Effector memory CD8-positive, alpha-beta T cell (primary cell): ENCODE data around the gene LSR.

Source experiments
- ATAC-seq: fragments of 150-1000 bp; cut with Tn5 transposase; replicated peaks from 2 replicates; pipeline ENCODE4 v1.10.0; 2021; ENCODE audit warnings: mild to moderate bottlenecking, moderate library complexity
- DNase-seq, 3 experiments: peaks; one replicate each; pipeline ENCODE4 v3.0.0; 2021
- H3K27ac Mint-ChIP-seq, 2 donors: one replicate each; pipeline ENCODE4 v1.8.0; 2022; ENCODE audit warnings: mild to moderate bottlenecking in 2 of 2, mixed read lengths in 2 of 2, moderate library complexity in 2 of 2
- H3K27me3 Mint-ChIP-seq, 2 donors: one replicate each; pipeline ENCODE4 v1.8.0; 2022; ENCODE audit warnings: mixed read lengths in 2 of 2
- H3K36me3 Mint-ChIP-seq: one replicate; pipeline ENCODE4 v1.8.0; 2022; ENCODE audit warnings: mild to moderate bottlenecking, moderate library complexity, mixed read lengths; ENCODE audit not compliant: insufficient read depth
- H3K4me1 Mint-ChIP-seq, 2 donors: one replicate each; pipeline ENCODE4 v1.8.0; 2022; ENCODE audit warnings: low read depth in 2 of 2, mixed read lengths in 2 of 2
- H3K4me3 Mint-ChIP-seq, 2 donors: one replicate each; pipeline ENCODE4 v1.8.0; 2022; ENCODE audit warnings: mild to moderate bottlenecking in 2 of 2, mixed read lengths in 2 of 2, moderate library complexity in 2 of 2
- H3K9me3 Mint-ChIP-seq, 2 donors: one replicate each; pipeline ENCODE4 v1.8.0; 2022; ENCODE audit warnings: mixed read lengths in 2 of 2

LSR gene

DNA sequence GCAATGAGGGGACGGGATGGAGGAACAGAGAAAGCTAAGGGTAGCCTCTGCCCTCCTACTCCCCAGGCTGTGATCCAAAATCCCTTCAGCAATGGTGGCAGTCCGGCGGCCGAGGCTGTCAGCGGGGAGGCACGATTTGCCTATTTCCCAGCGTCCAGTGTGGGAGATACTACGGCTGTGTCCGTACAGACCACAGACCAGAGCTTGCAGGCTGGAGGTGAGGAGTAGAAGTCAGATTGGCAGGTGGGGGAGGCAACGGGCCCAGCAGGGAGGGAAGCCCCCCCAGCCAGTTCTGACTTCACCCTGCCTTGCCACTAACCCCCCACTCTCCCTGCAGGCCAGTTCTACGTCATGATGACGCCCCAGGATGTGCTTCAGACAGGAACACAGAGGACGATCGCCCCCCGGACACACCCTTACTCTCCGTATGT lies 21.6 kb downstream of the LSR start:
- peaks cover 25 to 37% of the 10 kb centered on the region in 2 donors for H3K4me1 Mint-ChIP-seq
- H3K4me3 Mint-ChIP-seq = peak overlapping the region; percentile 66 to 73
- peaks cover 60% of the 10 kb centered on the region for H3K36me3 Mint-ChIP-seq
- no peaks in the 10 kb centered on the region for H3K27me3 Mint-ChIP-seq
- no peaks in the 10 kb centered on the region for H3K9me3 Mint-ChIP-seq
- peak overlapping the region in 1 of 2 donors; percentile 82 for H3K27ac Mint-ChIP-seq
- DNase-seq (no peak), ATAC-seq (no peak)

DNA sequence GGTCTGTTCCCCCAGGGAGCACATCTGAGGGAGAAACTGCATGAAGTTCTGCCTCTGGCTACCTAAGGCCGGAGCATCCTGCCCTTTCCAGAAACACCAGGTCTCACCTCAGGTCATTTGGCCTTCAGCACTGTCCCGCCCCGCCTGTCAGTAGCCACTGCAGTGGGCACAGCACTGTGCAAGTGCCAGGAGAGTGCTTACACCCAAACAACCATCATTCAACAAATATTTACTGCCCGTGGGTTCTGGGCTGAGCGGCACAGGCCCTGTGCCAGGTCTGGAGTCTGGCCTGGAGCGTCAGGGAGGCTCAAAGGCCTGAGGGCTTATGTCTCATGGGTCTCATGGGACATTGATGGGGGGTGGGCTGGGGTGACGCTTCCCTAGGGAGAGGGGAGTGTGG lies 22.7 kb downstream of the LSR start:
- Mint-ChIP-seq H3K27ac (peak overlapping the region in 1 of 2 donors; percentile 68), H3K27me3 (no peaks in the 10 kb centered on the region), H3K9me3 (no peaks in the 10 kb centered on the region), H3K4me1 (peaks cover 15 to 28% of the 10 kb centered on the region in 2 donors), H3K4me3 (no peak overlapping the region), H3K36me3 (peaks cover 60% of the 10 kb centered on the region)
- DNase-seq (no peak), ATAC-seq (no peak)

DNA sequence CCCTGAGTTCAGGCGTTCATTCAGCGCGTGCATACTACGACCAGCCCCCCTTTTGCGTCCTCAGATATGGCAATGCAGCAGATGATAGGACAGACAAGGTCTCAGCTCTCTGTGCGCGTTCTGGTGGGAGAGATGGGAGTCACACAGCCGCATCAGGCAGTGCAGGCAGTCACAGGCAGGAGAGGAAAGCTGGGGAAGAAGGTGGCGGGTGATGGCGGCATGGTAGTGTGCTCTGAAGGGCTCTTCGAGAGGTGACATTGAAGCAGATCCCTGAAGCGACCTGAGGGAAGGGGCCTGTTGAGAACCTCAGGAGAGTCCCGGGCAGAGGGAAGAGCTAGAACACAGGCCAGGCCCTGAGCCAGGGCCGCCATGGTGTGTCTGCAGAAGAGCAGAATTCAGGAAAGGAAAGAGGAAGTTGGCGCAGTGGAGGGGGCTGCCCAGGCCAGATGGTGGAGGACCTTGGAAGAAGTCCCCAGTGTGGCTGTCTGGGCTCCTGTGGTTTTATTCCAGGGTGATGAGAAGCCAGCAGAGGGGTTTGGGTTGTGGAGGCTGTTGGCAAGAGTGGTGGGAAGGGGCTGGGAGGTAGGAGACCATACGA lies 23.4 kb downstream of the LSR start:
- DNase-seq (no peak), ATAC-seq (no peak)
- H3K4me1 Mint-ChIP-seq = peaks cover 14 to 27% of the 10 kb centered on the region in 2 donors
- H3K4me3 Mint-ChIP-seq = no peak overlapping the region
- H3K9me3 Mint-ChIP-seq = no peaks in the 10 kb centered on the region
- H3K36me3 Mint-ChIP-seq = peaks cover 62% of the 10 kb centered on the region
- H3K27me3 Mint-ChIP-seq = no peaks in the 10 kb centered on the region
- peak overlapping the region in 1 of 2 donors; percentile 68 for H3K27ac Mint-ChIP-seq

DNA sequence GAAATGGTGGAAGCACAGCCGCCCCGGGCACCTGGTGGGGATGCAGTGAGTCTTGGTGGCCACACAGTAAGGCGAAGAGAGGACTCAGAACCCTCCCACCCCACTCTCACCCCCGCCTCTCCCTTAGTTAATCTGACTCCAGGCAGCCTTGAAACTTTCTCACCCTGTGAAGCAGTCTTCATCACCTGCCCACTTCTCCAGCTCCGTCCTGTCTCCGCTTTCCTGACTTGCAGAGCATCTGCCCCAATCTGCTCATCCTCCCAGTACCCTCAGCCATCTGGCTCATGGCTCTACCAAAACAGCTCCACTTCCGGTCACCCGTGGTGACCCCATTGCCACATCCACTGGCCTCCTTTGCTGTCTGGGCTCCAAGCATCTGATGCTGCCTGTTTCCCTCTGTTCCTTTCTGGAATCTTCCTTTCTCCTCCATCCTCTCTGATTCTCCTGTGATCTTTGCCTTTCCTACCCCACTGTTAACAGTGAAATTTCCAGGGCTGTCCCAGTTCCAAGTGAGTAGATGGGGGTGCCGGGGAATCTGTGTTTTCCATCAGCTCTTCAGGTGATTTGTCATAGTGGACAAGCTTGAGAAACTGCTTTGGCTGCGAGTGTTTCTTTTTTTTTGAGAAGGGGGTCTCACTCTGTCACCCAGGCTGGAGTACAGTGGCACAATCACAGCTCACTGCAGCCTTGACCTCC lies 24.3 kb downstream of the LSR start:
- ATAC-seq = no peak
- Mint-ChIP-seq H3K27ac (peak overlapping the region in 1 of 2 donors; percentile 18), H3K36me3 (peaks cover 54% of the 10 kb centered on the region), H3K4me3 (no peak overlapping the region), H3K4me1 (peaks cover 13 to 21% of the 10 kb centered on the region in 2 donors), H3K27me3 (no peaks in the 10 kb centered on the region), H3K9me3 (no peaks in the 10 kb centered on the region)
- DNase-seq = no peak

DNA sequence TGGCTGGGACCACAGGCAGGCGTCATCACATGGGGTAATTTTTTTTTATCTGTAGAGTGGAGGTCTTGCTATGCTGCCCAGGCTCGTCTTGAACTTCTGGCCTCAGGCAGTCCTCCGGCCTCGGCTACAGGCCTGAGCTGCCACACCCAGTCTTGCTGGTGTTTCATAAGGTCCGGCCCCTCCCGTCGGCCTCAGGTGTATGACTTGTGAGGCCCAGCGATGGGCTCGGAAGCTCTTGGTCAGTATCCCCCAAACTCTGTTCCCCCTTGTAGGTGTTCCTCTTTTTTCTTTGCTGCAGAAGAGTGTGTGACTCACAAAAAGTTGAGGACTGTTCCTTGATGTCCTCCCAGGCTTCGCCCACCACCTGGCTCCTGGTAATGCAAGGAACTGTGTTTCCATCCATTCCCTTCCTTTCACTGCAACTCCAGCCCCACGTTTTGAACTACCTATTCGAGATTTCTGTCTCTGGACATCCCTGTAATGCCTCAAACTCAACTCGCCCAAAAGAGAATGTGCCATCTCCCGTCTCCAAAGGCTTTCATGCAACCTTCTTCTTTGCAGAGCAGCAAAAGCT lies 25.0 kb downstream of the LSR start:
- no peaks in the 10 kb centered on the region for H3K9me3 Mint-ChIP-seq
- H3K27ac Mint-ChIP-seq = peak overlapping the region in 1 of 2 donors; percentile 79
- DNase-seq (no peak), ATAC-seq (no peak)
- H3K27me3 Mint-ChIP-seq = no peaks in the 10 kb centered on the region
- peaks cover 13 to 21% of the 10 kb centered on the region in 2 donors for H3K4me1 Mint-ChIP-seq
- peaks cover 60% of the 10 kb centered on the region for H3K36me3 Mint-ChIP-seq
- H3K4me3 Mint-ChIP-seq = peak overlapping the region in 1 of 2 donors; percentile 38

DNA sequence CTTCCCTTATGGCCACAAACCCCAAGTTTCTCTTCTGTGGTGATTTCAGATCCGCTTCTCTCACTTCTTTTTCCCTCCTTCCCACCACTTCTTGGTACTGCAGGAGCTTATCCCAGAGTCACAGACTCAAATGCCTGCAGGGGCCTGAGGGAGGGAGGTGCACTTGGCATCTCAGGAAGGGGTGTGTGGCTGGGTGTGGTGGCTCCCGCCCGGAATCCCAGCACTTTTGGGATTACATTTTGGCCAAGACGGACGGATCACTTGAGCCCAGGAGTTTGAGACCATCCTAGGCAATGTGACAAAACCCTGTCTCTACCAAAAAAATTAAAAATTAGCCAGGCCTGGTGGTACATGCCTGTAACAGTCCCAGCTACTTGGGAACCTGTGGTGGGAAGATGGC lies 25.5 kb downstream of the LSR start:
- Mint-ChIP-seq H3K4me1 (peaks cover 13 to 21% of the 10 kb centered on the region in 2 donors), H3K9me3 (no peaks in the 10 kb centered on the region), H3K4me3 (peak overlapping the region in 1 of 2 donors; percentile 38), H3K27ac (peak overlapping the region in 1 of 2 donors; percentile 79), H3K27me3 (no peaks in the 10 kb centered on the region), H3K36me3 (peaks cover 61% of the 10 kb centered on the region)
- no peak for ATAC-seq
- no peak for DNase-seq

DNA sequence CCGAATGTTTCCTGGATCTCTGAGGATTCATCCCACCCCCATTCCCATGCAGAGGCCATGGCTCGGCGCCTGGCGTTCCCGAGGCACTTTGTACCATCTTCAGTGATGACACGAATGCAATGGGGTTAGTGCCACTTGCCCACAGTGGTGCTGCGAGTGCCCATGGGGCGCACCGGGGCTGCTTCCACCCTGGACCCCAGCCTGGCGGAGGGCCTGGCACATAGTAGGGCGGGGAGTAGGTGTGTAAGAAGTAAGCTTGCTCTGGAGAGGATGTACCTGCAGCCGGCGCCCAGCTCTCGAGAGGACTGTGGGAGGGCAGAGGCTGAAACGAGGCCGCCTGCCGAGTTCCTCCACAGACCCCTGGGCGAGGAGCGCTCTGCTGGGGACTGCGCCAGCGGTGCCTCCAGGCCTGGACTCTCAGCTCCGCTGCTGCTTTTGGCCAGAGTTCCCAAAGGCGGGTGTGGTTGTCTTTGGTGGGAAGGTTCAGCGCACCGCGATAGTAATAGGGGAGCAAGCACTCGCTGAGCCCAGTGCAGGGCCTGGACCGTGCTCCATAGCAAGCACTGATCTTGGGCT lies 28.0 kb downstream of the LSR start:
- Mint-ChIP-seq H3K4me3 (no peak overlapping the region), H3K9me3 (no peaks in the 10 kb centered on the region), H3K36me3 (peaks cover 63% of the 10 kb centered on the region), H3K27me3 (no peaks in the 10 kb centered on the region), H3K27ac (peak overlapping the region in 1 of 2 donors; percentile 15), H3K4me1 (peaks cover 11 to 19% of the 10 kb centered on the region in 2 donors)
- no peak for DNase-seq
- no peak for ATAC-seq

DNA sequence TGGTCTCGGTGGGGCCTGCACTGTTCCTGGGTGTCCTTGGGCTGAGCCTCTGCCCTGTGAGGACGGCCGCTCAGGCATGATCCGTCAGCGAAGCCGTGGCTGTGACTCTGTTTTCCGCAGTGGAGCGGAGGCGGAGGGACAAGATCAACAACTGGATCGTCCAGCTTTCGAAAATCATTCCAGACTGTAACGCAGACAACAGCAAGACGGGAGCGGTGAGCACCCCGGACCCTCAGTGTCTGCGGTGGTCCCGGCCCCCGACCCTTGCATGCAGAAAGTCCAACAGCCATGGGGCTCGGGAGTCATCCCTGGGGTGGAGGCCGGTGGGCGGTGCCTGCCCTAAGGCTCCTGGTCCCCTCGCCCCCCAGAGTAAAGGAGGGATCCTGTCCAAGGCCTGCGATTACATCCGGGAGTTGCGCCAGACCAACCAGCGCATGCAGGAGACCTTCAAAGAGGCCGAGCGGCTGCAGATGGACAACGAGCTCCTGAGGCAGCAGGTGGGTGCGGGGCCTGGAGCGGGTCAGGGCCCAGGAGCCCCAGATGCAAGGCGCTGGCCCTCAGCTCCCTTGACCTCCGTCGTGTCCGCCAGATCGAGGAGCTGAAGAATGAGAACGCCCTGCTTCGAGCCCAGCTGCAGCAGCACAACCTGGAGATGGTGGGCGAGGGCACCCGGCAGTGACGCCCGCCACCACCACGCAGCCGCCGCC lies 29.9 kb downstream of the LSR start:
- DNase-seq = no peak
- H3K4me1 Mint-ChIP-seq = peaks cover 7 to 13% of the 10 kb centered on the region in 2 donors
- H3K36me3 Mint-ChIP-seq = peaks cover 53% of the 10 kb centered on the region
- H3K27ac Mint-ChIP-seq = no peak overlapping the region
- no peak overlapping the region for H3K4me3 Mint-ChIP-seq
- no peaks in the 10 kb centered on the region for H3K9me3 Mint-ChIP-seq
- peaks cover 15 to 19% of the 10 kb centered on the region in 2 donors for H3K27me3 Mint-ChIP-seq
- ATAC-seq = no peak

DNA sequence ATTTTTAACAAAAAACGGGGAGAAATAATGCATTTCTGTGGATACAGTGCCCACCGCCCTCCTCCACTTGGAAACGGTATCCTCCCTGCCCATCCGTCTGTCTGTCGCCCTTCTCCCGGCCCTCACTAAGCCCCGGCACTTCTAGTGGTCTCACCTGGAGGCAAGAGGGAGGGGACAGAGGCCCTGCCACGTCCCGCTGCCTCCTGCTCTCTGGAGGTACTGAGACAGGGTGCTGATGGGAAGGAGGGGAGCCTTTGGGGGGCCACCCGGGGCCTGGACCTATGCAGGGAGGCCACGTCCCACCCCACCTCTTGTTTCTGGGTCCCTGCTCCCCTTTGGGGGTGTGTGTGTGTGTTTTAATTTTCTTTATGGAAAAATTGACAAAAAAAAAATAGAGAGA lies 30.6 kb downstream of the LSR start:
- Mint-ChIP-seq H3K4me1 (peaks cover 3 to 9% of the 10 kb centered on the region in 2 donors), H3K9me3 (no peaks in the 10 kb centered on the region), H3K36me3 (peaks cover 48% of the 10 kb centered on the region), H3K27ac (peak overlapping the region in 1 of 2 donors; percentile 32), H3K27me3 (peaks cover 15 to 25% of the 10 kb centered on the region in 2 donors), H3K4me3 (no peak overlapping the region)
- ATAC-seq = no peak
- DNase-seq = no peak

DNA sequence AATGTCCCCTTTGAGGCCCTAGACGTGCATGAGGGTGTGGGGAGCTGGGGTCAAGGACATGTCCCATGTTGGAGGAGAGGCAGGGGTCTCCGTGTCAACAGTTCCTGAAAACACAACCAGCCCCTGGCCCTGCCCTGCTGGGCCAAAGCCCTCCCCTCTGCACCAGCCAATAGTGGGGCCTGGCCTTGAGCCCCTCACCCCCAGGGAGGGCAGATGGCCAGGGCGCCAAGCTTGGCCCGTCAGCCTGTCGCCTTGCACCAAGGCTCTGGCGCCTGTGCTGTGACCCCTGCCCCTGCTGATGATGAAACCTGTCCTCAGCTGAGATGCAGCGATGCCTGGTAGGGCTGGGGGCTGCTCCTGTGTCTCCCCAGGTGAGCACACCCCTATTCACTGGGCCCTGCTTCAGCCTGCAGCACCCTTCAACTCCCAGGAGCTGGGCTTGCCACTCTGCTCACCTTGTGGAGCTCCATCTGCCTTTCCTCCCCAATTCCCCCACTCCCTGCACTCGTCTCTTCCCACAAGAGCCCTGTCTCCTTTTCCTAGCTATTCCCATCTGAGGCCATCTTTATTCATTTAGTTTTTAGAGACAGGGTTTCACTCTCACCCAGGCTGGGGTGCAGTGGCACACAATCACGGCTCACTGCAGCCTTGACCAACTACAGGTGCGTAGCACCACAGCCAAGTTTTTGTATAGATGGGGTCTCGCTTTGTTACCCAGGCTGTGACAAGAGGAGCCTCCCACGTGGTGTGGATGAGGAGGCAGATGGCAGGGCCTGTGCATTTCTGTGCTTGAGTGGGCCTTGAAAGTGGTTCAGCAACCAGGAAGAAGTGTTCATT lies 31.4 kb downstream of the LSR start:
- H3K36me3 Mint-ChIP-seq = peaks cover 40% of the 10 kb centered on the region
- H3K4me1 Mint-ChIP-seq = peaks cover 3 to 7% of the 10 kb centered on the region in 2 donors
- H3K27ac Mint-ChIP-seq = no peak overlapping the region
- H3K4me3 Mint-ChIP-seq = no peak overlapping the region
- ATAC-seq (no peak), DNase-seq (no peak)
- H3K27me3 Mint-ChIP-seq = peaks cover 19 to 34% of the 10 kb centered on the region in 2 donors
- no peaks in the 10 kb centered on the region for H3K9me3 Mint-ChIP-seq

DNA sequence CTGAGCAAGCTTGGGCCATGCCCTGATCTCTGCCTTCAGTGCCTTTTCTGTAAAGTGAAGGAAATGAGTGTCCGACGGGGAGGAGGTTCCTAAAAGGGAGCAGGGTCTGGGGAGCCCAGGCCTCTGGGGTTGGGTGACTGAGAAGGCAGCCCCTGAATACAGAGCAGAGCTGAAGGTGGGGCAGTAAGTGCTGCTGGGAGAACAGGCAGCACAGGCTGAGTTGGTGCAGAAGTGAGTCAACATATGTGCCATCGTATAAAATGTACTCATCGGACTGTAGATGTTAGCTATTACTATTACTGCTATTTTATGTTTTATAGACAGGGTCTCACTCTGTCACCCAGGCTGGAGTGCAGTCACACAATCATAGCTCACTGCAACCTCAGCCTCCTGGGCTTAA lies 32.5 kb downstream of the LSR start:
- H3K4me3 Mint-ChIP-seq = peak overlapping the region in 1 of 2 donors; percentile 6
- peaks cover 29% of the 10 kb centered on the region for H3K36me3 Mint-ChIP-seq
- H3K9me3 Mint-ChIP-seq = no peaks in the 10 kb centered on the region
- peaks cover 3 to 7% of the 10 kb centered on the region in 2 donors for H3K4me1 Mint-ChIP-seq
- peak overlapping the region in 1 of 2 donors; percentile 49 for H3K27ac Mint-ChIP-seq
- H3K27me3 Mint-ChIP-seq = peaks cover 22 to 36% of the 10 kb centered on the region in 2 donors
- ATAC-seq = no peak
- DNase-seq = no peak

DNA sequence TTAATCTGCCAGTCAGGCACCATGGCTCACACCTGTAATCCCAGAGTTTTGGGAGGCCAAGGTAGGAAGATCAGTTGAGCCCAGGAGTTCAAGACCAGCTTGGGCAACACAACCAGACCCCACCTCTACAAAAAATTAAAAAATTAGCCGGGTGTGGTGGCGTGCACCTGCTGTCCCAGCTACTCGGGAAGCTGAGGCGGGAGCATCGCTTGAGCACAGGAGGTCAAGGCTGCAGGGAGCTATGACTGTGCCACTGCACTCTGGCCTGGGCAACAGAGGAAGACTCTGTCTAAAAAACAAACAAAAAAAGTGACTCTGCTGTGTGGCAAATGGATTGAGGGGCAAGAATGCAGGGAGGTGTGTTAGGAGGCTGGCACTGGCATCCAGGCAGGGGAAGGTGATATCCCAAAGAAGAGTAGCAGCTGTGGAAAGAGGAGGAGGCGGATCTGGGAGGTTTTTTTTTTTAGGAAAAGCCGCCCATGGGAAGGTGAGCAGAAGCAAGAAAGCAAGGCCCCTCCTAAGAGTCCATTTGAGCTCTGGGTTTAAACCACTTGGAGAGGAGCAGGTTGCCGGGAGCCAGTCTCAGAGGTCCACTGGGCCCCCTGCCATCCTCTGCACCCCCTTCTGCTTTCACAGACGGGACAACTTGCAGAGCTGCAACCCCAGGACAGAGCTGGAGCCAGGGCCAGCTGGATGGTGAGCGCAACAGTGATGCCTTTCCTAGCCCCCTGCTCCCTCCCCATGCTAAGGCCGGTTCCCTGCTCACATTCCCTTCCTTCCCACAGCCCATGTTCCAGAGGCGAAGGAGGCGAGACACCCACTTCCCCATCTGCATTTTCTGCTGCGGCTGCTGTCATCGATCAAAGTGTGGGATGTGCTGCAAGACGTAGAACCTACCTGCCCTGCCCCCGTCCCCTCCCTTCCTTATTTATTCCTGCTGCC lies 35.6 kb downstream of the LSR start:
- ATAC-seq (no peak), DNase-seq (no peak)
- Mint-ChIP-seq H3K27ac (no peak overlapping the region), H3K4me1 (peaks cover 3 to 4% of the 10 kb centered on the region in 2 donors), H3K9me3 (no peaks in the 10 kb centered on the region), H3K36me3 (peaks cover 15% of the 10 kb centered on the region), H3K27me3 (peaks cover 22 to 36% of the 10 kb centered on the region in 2 donors), H3K4me3 (no peak overlapping the region)
